ENCODE results near the gene DNM2. TPM values are rescaled to one million over a fixed set of nuclear protein-coding genes. Genes with fewer than 3 reads are reported as not detected.

DNM2 gene
- total and polyA plus RNA-seq, 3 donors from 2014 or later = 166 to 274 (median 226) TPM

GRCh38 chr19:10808937-10809649, 91.2 kb downstream of the DNM2 start:
- TF ChIP-seq POLR2A (IDR thresholded peaks at IDR 0.05) (no peak), CTCF (IDR thresholded peaks at IDR 0.05) (no peak)
- no peaks in the 10 kb centered on the region for H3K4me1 ChIP-seq
- WGBS, 2 donors = 81 to 89% methylated on average over 10 of the region's 10 CpGs
- no peaks in the 10 kb centered on the region for H3K27me3 ChIP-seq
- H3K4me3 ChIP-seq = no peak overlapping the region
- intact Hi-C loops (cut with DNase I; ENCODE audit: low total_unique reads) = no loop called here
- no peaks in the 10 kb centered on the region for H3K9me3 ChIP-seq
- H3K36me3 ChIP-seq (ENCODE audit: low read depth, missing control alignments) = no peaks in the 10 kb centered on the region
- no peak for DNase-seq
- no peak overlapping the region for H3K27ac ChIP-seq

DNA sequence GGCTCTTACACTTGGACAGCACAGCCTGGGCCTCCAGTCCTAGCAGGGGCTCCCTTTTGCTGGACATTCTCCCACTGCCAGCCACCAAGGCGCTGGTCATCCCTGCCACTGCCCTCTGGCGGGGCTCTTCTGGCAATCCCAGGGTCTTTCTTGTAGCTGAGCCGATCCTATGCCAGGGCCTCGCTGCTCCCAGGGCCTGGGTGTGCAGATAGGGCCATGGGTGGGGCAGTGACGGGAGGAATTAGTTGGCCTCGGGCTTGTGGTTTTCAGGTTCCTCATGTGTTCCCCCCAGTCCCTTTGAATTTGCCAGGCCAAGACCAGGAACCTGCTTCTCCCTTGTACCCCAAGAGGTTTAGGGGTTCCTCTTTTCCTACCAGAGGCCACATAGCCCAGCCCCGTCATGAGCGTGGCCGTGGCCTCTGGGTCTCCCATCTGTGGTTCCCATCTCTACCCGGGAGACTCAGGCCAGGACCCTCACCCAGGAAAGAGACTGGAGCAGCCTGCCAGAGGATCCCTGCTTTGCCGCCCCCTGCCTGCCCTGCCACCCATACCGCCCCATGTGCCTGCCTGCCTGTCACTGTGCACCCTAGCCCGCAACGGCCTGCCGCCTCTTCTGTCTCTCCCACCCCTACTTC, 91.9 kb downstream of the DNM2 start:
- WGBS, 2 donors = 72 to 83% methylated on average over 5 to 13 of the region's 15 CpGs
- no peaks in the 10 kb centered on the region for H3K9me3 ChIP-seq
- TF ChIP-seq CTCF (IDR thresholded peaks at IDR 0.05) (no peak), POLR2A (IDR thresholded peaks at IDR 0.05) (no peak)
- no peak overlapping the region for H3K4me3 ChIP-seq
- no peaks in the 10 kb centered on the region for H3K27me3 ChIP-seq
- no peak overlapping the region for H3K27ac ChIP-seq
- intact Hi-C loops (cut with DNase I; ENCODE audit: low total_unique reads) = no loop called here
- no peak for DNase-seq
- H3K36me3 ChIP-seq (ENCODE audit: low read depth, missing control alignments) = no peaks in the 10 kb centered on the region
- H3K4me1 ChIP-seq = no peaks in the 10 kb centered on the region

DNA sequence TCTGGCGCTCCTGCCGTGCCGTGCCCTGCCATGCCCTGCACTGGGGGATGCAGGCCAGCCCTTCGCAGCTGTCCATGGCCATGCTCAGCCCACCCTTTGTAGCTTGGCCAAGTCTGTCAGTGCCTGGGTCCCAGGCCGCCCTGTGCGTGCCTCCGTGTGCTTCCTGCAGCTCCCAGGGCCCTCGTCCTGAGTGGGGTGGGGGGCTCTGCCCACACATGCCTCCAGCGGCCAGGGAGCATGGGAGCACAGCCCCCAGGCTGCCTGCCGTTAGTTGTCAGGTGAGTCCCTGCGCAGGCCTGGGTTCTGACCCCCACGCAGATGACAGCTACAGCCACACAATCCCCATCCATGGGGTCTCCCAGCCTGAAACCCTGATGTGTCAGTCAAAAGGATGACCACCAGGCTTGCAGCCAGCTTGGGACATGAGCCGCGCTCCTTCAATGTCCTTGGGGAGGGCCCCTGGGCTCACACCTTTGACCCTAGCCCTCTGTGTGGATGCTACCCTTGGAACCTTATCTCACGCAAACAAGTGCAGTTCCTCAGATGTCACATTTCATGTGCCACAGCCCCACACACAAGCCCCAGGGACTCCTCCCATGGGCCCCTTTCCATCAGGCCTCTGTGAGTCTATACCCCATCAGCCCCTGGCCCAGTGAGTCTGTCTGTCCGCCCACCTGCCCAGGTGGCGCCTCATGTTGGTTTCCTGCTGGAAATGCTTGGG, 93.7 kb downstream of the DNM2 start:
- DNase-seq = no peak
- Histone ChIP-seq H3K27ac (no peak overlapping the region), H3K9me3 (no peaks in the 10 kb centered on the region), H3K4me3 (no peak overlapping the region), H3K4me1 (no peaks in the 10 kb centered on the region), H3K27me3 (no peaks in the 10 kb centered on the region), H3K36me3 (ENCODE audit: low read depth, missing control alignments) (no peaks in the 10 kb centered on the region)
- intact Hi-C loops (cut with DNase I; ENCODE audit: low total_unique reads) = no loop called here
- WGBS, 2 donors = 80 to 85% methylated on average over 1 to 17 of the region's 17 CpGs
- TF ChIP-seq POLR2A (IDR thresholded peaks at IDR 0.05) = no peak
- no peak for TF ChIP-seq CTCF (IDR thresholded peaks at IDR 0.05)

- no peaks in the 10 kb centered on the region for H3K36me3 ChIP-seq (ENCODE audit: low read depth, missing control alignments)
- H3K9me3 ChIP-seq = no peaks in the 10 kb centered on the region
- intact Hi-C loops (cut with DNase I; ENCODE audit: low total_unique reads) = no loop called here
- WGBS, 2 donors = 96 to 97% methylated on average over 11 to 19 of the region's 19 CpGs
- no peaks in the 10 kb centered on the region for H3K27me3 ChIP-seq
- H3K4me1 ChIP-seq = no peaks in the 10 kb centered on the region
- H3K27ac ChIP-seq = no peak overlapping the region
- DNase-seq = no peak
- H3K4me3 ChIP-seq = no peak overlapping the region
- TF ChIP-seq POLR2A (IDR thresholded peaks at IDR 0.05) (no peak), CTCF (IDR thresholded peaks at IDR 0.05) (no peak)
Measured at GRCh38 chr19:10812196-10812595, 94.3 kb downstream of the DNM2 start.

All from testis (tissue), 3 donors.